Spinal cord (tissue), 10 donors: ENCODE results near the gene ORMDL3. TPM values are rescaled to one million over a fixed set of nuclear protein-coding genes. Genes with fewer than 3 reads are reported as not detected.
A peak's percentile ranks its signal among the peaks of the same experiment; 100 is the strongest.
"Not testable (repeated sequence)": the region's sequence is repeated elsewhere in the genome, so short reads cannot be mapped to it uniquely, and the experiment has no call there.

Source experiments
- DNase-seq, 6 donors: peaks; one replicate each; pipeline versions ENCODE4 v3.0.0 to v3.0.0-alpha.2; 2013 to 2015; ENCODE audit warnings: low spot score in 6 of 6, low read depth in 4 of 6
- H3K27ac ChIP-seq: one replicate; pipeline ENCODE4 v1.5.1; 2013; ENCODE audit warnings: low read depth, low read length, control low read depth
- H3K27me3 ChIP-seq: one replicate; pipeline ENCODE4 v1.6.1; 2013; ENCODE audit warnings: low read length; ENCODE audit not compliant: control insufficient read depth, insufficient read depth
- H3K36me3 ChIP-seq: one replicate; pipeline ENCODE4 v1.6.1; 2013; ENCODE audit warnings: low read length; ENCODE audit not compliant: control insufficient read depth, insufficient read depth
- H3K4me1 ChIP-seq: one replicate; pipeline ENCODE4 v1.6.1; 2013; ENCODE audit warnings: low read length; ENCODE audit not compliant: control insufficient read depth, insufficient read depth
- H3K4me3 ChIP-seq: one replicate; pipeline ENCODE4 v1.5.1; 2013; ENCODE audit warnings: low read depth, low read length, control low read depth
- H3K9me3 ChIP-seq: one replicate; pipeline ENCODE4 v1.6.1; 2013; ENCODE audit warnings: low read length; ENCODE audit not compliant: control insufficient read depth, insufficient read depth
- WGBS: methylation state at CpG from one replicate; pipeline ENCODE4 v1.1.5; 2013; ENCODE audit warnings: missing lambda C conversion rate; ENCODE audit not compliant: insufficient coverage; 5-methylcytosine and 5-hydroxymethylcytosine counted together
- polyA plus RNA-seq, 2 donors: library from polyadenylated mRNA; unstranded; fragments of 120-200 nt; gene quantifications; one replicate each; pipeline ENCODE4 v1.2.1, GENCODE V29; 2013; ENCODE audit not compliant: insufficient read length in 2 of 2
- total RNA-seq, 2 donors: library from RNA; depleted of rRNA in 1 of 2; stranded (reverse); fragments of 120-200 nt in 1 of 2; fragments of >200 nt in 1 of 2; gene quantifications; one replicate each; pipeline versions ENCODE4 v1.2.3 to v1.2.4, GENCODE V29; 2013 to 2014
- donor health status: healthy.

Gene ORMDL3
- total and polyA plus RNA-seq, 4 donors: 42.2 to 154 (median 92.8) TPM

GRCh38 chr17:39919087-39919683, 8.2 kb downstream of the ORMDL3 start:
- DNase-seq: no peak
- 99% methylated on average over 8 of the region's 9 CpGs for WGBS
- H3K27me3 ChIP-seq: no peaks in the 10 kb centered on the region
- no peak overlapping the region for H3K4me3 ChIP-seq
- no peaks in the 10 kb centered on the region for H3K9me3 ChIP-seq
- no peak overlapping the region for H3K27ac ChIP-seq
- H3K4me1 ChIP-seq: peaks cover 4% of the 10 kb centered on the region
- H3K36me3 ChIP-seq: peaks cover 52% of the 10 kb centered on the region

- H3K4me3 ChIP-seq: no peak overlapping the region
- WGBS: 83% methylated on average over 3 of the region's 7 CpGs
- peak in 1 of 6 donors; percentile 19 for DNase-seq
Measured at GRCh38 chr17:39916918-39917317, 10.5 kb downstream of the ORMDL3 start.

DNA sequence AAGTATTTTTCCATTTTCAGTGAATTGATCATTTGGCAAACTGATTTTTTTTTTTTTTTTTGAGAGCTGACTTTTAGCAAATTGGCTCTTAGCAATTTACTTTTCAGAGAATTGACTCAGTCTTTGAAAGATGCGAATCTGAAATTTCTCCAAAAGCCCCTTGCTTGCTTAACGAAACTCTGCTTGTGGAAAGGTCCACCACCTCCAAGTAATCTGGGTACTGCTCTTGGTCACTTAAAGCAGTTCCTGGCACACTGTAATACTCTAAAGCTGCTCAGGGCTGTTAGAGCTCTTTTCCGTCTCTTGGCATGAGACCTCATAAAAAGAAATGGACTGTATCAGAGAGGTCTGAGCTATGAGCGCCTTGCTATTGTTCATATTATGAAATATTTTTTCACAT, 11.8 kb downstream of the ORMDL3 start:
- DNase-seq: peak in 1 of 6 donors; percentile 43
- peaks cover 24% of the 10 kb centered on the region for H3K36me3 ChIP-seq
- no peak overlapping the region for H3K4me3 ChIP-seq
- no peak overlapping the region for H3K27ac ChIP-seq
- H3K9me3 ChIP-seq: no peaks in the 10 kb centered on the region
- 100% methylated on average over 2 of the region's 4 CpGs for WGBS
- no peaks in the 10 kb centered on the region for H3K4me1 ChIP-seq
- H3K27me3 ChIP-seq: no peaks in the 10 kb centered on the region

More at GRCh38 chr17:39916918-39917317, 10.5 kb downstream of the ORMDL3 start:
- Histone ChIP-seq H3K4me1 (no peaks in the 10 kb centered on the region), H3K36me3 (peaks cover 30% of the 10 kb centered on the region), H3K9me3 (no peaks in the 10 kb centered on the region), H3K27me3 (no peaks in the 10 kb centered on the region), H3K27ac (no peak overlapping the region)

- Histone ChIP-seq H3K4me3 (no peak overlapping the region), H3K4me1 (no peaks in the 10 kb centered on the region), H3K27ac (no peak overlapping the region), H3K27me3 (no peaks in the 10 kb centered on the region), H3K9me3 (no peaks in the 10 kb centered on the region), H3K36me3 (peaks cover 17% of the 10 kb centered on the region)
- WGBS: 60% methylated on average over 1 of the region's 3 CpGs
- no peak for DNase-seq
Measured at GRCh38 chr17:39913989-39914388, 13.4 kb downstream of the ORMDL3 start.

- Histone ChIP-seq H3K27me3 (no peaks in the 10 kb centered on the region), H3K4me1 (no peaks in the 10 kb centered on the region), H3K27ac (no peak overlapping the region), H3K4me3 (no peak overlapping the region), H3K36me3 (peaks cover 14% of the 10 kb centered on the region), H3K9me3 (no peaks in the 10 kb centered on the region)
- 90% methylated on average over 6 of the region's 6 CpGs for WGBS
- DNase-seq: no peak
Measured at GRCh38 chr17:39908789-39909352, 18.5 kb downstream of the ORMDL3 start.

DNA sequence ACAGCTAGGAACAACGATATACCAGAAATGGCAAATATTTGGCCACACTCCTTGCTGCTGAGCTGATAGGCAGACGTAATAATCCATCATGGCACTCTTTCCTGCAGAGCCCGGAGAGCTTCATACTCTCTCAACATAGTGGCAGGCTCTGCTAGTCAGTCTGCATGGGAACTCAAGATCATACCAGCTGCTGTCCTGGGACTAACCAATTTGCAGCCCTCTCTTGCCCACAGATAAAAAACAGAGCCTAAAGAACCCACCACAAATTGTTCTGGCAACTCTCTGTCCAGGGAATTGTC, 22.5 kb downstream of the ORMDL3 start:
- peaks cover 4% of the 10 kb centered on the region for H3K36me3 ChIP-seq
- no peaks in the 10 kb centered on the region for H3K9me3 ChIP-seq
- no peaks in the 10 kb centered on the region for H3K27me3 ChIP-seq
- no peak overlapping the region for H3K4me3 ChIP-seq
- no peaks in the 10 kb centered on the region for H3K4me1 ChIP-seq
- WGBS: 85% methylated on average over 3 of the region's 3 CpGs
- H3K27ac ChIP-seq: no peak overlapping the region
- DNase-seq: no peak

DNA sequence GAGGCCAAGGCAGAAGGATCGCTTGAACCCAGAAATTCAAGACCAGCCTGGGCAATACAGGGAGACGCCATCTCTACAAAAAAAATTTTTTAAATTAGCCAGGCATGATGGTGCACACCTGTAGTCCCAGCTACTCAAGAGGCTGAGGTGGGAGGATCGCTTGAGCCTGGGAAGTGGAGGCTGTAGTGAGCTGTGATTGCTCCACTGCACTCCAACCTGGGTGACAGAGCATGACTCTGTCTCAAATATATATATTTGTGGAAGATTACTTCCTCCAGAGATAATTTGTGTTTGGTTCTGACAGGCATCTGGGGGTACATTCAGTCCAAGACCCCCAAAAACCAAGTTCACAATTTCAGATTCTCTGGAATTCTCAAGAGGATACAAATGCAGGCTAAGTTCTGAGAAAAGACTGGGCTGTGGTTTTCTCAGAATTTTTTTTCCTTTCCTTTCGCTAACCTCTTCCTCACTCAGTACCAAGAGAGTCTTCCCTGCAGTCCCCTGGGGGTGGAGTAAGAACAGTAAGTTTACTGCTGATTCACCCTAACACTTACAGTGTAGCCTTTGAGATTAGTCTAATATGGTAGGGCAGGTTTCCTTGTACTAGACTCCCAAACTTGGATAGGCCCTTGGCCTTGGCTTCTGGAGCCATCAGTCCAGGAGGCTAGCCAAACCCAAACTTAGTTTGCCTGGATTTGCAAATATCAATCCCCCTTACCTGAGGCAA, 24.1 kb downstream of the ORMDL3 start:
- H3K36me3 ChIP-seq: no peaks in the 10 kb centered on the region
- no peak overlapping the region for H3K4me3 ChIP-seq
- no peak for DNase-seq
- 83% methylated on average over 1 of the region's 4 CpGs for WGBS
- no peaks in the 10 kb centered on the region for H3K4me1 ChIP-seq
- H3K27ac ChIP-seq: no peak overlapping the region
- no peaks in the 10 kb centered on the region for H3K9me3 ChIP-seq
- no peaks in the 10 kb centered on the region for H3K27me3 ChIP-seq

DNA sequence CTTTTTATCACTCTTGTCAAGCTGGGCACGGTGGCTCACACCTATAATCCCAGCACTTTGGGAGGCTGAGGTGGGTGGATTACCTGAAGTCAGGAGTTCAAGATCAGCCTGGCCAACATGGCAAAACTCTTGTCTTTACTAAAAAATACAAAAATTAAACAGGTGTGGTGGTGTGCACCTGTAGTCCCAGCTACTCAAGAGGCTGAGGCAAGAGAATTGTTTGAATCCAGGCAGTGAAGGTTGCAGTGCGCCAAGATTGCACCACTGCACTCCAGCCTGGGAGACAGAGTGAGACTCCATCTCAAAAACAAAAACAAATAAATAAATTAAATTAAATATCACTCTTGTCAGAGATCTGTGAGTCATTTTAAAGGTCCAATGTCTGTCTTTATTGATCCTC, 25.4 kb downstream of the ORMDL3 start:
- no CpG with 5 or more reads among the region's 2 CpGs for WGBS

DNA sequence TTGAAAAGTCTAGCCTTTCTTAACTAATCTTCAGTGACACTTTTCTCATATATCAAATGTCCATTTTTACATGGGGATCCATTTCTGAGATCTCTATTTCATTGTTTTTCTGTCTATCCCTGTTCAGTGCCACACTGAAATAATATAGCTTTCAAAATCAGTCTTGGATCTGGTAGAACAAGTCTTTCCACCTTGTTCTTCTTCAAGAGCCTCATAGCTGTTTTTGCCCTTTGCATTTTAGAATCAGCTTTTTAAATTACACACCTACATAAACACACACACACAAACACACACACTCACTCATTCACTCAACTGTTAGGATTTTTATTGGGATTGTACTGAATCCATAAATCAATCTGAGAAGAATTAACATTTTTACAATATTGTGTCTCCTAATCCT, 28.2 kb downstream of the ORMDL3 start:
- H3K4me1 ChIP-seq: no peaks in the 10 kb centered on the region
- no peak for DNase-seq
- H3K9me3 ChIP-seq: no peaks in the 10 kb centered on the region
- H3K36me3 ChIP-seq: no peaks in the 10 kb centered on the region
- no peak overlapping the region for H3K27ac ChIP-seq
- no peaks in the 10 kb centered on the region for H3K27me3 ChIP-seq
- H3K4me3 ChIP-seq: no peak overlapping the region

More for the DNA sequence above, 25.4 kb downstream of the ORMDL3 start:
- H3K4me1 ChIP-seq, H3K27ac ChIP-seq, H3K27me3 ChIP-seq, H3K4me3 ChIP-seq, H3K9me3 ChIP-seq, H3K36me3 ChIP-seq, DNase-seq: not testable (repeated sequence)

DNA sequence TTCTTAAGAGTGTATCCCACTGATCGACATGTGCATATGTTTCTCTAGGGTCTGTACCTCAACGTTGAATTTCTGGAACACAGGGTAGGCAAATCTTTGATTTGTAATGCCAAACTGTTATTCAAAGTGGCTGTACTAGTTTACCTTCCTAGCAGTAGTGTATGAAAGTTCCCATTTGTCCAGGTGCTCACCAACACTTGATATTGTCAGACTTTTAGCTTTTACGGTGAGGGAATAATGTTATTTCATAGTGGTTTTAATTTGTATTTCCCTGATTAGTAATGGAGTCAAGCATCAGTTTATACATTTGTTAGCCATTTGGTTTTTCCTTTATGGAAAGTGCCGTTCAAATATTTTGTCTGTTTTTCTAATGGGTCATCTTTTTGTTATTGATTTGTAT, 29.3 kb downstream of the ORMDL3 start:
- Histone ChIP-seq H3K27me3 (no peaks in the 10 kb centered on the region), H3K4me3 (no peak overlapping the region), H3K9me3 (no peaks in the 10 kb centered on the region), H3K4me1 (no peaks in the 10 kb centered on the region), H3K27ac (no peak overlapping the region), H3K36me3 (no peaks in the 10 kb centered on the region)
- DNase-seq: no peak
- 83% methylated on average over 2 of the region's 4 CpGs for WGBS
